Stimulated activated CD4-positive, alpha-beta T cell treated with anti-CD3 and anti-CD28 coated beads, Interleukin-15, amount 100 ng/mL, for 1 hour (primary cell): ENCODE measurements around the gene CCT3.

Experiments
- DNase-seq, 2 donors: peaks; one replicate each; pipeline ENCODE4 v3.0.0-alpha.2; 2020; ENCODE audit warnings: low read depth in 1 of 2, low spot score in 1 of 2

CCT3 gene

DNA sequence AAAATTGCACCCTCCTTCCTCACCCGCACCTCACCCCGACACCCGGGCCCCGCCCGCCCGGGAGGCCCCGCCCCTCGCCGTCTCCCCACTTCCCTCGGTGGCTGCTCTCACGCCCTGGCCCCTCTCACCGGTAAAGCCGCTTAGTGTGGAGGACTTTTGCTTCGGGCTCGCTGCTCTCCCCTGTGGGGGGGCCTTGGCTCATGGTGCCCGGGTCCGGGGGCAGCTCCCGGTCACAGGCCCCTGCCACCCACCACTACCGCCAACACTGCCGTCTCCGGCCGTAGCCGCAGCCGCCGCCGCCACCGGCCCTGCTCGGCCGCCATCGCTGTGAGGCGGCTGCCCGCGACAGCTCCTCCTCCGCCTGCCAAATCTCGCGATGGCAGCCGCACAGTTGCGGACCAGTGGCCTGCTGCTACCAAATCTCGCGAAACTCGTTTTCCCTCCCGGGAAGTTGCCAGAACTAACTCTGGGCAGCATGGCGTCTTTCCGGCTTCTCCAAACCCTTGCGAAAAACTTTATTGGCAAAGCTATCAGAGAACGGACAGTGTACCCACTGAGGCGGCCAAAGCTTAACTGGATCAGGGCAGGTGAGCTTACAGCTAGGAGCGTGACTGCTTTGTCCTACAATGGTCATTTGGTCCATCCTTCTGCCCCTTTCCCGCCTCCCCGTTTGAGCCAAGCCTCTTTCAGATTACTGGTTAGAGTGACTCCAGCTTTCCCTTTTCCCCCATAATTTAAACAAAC, 55.4 kb downstream of the CCT3 start, which contains the start of gene SMG5:
SMG5 (minus strand) TSS at position 347 of the 744 bp plus-strand sequence; CDS start at position 202, 145 bp downstream.
- peak; percentile 89 to 90 for DNase-seq

DNA sequence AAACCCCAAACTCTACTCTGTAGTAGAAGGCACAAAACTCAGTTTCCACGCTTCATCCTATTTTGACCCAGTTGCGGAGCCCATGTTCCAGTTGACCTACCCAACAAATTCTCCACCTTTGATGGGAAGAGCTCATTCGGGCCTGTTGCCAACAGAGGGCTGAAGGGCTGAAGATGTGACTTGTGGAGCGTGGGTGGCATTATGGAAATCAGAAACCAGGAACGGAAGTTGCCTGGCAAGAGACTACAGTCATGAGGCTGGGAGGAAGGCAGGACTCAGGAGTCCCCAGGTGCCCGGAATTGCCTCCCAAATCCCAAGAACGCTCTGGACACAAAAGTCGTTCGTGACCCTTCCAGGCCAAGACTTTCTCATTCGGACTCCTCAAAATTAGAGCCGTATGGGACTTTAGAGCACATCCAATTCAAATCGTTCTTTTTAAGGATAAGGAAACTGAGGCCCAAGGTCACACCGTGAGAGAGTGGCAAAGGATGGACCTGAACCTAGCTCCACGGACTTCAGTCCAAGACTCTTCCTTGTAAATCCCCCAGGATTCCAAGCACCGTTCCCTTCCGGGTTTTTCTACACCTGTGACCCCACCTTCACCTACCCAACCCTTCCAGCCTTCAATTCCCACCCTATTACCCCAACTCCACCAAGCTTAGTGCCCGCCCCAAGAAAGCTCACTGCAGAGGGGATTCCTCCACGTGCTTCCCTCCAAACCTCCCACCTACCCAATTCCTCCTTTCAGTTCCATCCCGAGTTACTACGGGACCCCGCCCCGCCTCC, 56.2 kb downstream of the CCT3 start:
- DNase-seq: no peak

DNA sequence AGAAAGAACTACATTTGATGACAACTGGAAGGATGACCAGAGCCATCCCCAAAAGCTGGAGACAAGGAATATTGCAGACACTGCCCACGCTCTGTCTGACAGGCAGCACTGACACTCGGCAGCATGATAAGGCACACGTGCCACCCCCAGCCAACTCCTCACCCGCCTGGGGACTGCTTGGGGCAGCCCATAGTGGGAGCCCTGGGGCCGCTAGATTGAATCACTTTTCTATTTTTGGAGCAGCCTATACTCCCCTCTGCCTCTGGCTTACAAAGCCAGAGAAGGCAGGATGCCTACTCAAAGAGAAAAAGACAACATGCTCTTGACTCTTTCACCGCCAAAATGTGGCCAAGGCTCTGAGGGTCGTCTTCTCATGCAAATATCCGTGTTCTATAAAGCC, 56.8 kb downstream of the CCT3 start:
- peak in 1 of 2 donors; percentile 41 for DNase-seq

- DNase-seq: no peak
Measured at GRCh38 chr1:156279837-156280236, 58.3 kb downstream of the CCT3 start.

- no peak for DNase-seq
Measured at GRCh38 chr1:156276966-156277381, 61.1 kb downstream of the CCT3 start.

GRCh38 chr1:156276532-156276931, 61.6 kb downstream of the CCT3 start:
- DNase-seq: no peak

DNA sequence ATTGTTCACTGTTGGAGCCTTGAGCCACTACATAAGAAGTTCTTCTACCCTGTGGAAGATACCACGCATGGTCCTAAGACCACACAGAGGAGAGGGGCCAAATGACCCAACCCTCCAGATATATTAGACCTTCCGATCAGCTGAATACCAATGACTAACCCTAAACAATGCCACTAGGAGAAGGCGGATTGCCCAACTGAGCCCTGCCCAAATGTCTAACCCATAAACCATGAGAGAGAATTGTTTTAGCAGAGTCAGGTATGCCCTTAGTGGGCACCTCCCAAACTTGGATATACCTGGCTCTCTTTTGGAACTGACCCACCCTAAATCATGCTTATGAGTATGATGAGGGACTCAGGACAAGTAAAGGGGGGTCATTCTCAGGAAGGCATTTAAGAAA, 67.8 kb downstream of the CCT3 start:
- DNase-seq: no peak

DNA sequence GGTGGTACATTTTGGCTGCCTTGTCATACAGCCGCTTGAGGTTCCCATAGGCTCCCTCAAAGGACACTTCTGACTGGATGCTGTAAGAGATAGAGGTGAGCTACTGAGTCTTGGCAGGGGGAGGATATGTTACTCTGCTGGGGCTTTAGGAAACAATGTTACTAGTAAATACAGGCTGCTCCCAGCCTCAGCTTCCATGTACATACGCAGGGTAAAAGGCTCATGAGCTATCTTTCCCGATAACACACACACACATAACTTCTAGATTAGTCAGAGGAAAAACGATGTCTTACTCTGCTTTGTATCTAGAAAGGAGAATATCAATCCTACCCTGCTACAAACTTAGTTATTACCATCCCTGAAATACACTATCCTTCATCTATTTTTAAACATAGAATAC, 69.8 kb downstream of the CCT3 start:
- no peak for DNase-seq

GRCh38 chr1:156266051-156266450, 72.0 kb downstream of the CCT3 start:
- DNase-seq: no peak

- DNase-seq: no peak
Measured at GRCh38 chr1:156263288-156263655, 74.8 kb downstream of the CCT3 start.

- no peak for DNase-seq
Measured at GRCh38 chr1:156262461-156263287, 75.4 kb downstream of the CCT3 start.

GRCh38 chr1:156260896-156261295, 77.2 kb downstream of the CCT3 start:
- DNase-seq: no peak

DNA sequence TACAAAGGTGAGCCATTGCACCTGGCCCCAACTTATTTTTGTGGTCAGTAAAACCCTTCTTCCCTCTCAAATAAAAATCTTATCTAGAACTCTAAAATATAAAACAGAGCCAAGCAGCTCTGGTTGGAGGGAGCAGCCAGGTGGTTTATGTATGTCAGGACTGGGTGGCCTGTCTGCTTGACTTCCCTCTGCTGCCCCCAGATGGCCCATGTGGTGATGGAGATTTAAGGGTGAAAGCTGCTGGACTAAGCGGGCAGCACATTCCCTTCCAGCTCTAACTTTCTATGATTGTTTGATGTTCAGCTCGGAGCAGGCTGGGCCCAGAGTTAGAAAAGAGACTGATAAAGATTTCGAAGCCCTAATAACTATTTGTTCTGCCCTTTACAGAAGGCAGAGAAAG, 78.3 kb downstream of the CCT3 start:
- no peak for DNase-seq
